Measurements from ENCODE around the gene ATP2B3.
"Not testable (repeated sequence)": the region's sequence is repeated elsewhere in the genome, so short reads cannot be mapped to it uniquely, and the experiment has no call there.

Gene ATP2B3

GRCh38 chrX:153601511-153602110 is 84.2 kb downstream of the ATP2B3 start:
- H4K20me1 ChIP-seq (ENCODE audit: low read depth, low read length): no peaks in the 10 kb centered on the region
- H2AFZ ChIP-seq (ENCODE audit: low read depth, low read length, severe bottlenecking): no peak overlapping the region
- TF ChIP-seq EZH2phosphoT487 (conservative IDR thresholded peaks at IDR 0.05; ENCODE audit: low read length) (no peak), CTCF (IDR thresholded peaks at IDR 0.05; ENCODE audit: insufficient read depth, low read length, poor library complexity, severe bottlenecking) (no peak)
- no peaks in the 10 kb centered on the region for H3K9me2 ChIP-seq (replicated peaks; ENCODE audit: insufficient read depth, low read length)
- no peaks in the 10 kb centered on the region for H3K36me3 ChIP-seq (ENCODE audit: low read length)
- no peaks in the 10 kb centered on the region for H3K9me3 ChIP-seq (ENCODE audit: insufficient read depth, low read length)
- H3K27me3 ChIP-seq (ENCODE audit: low read length): no peaks in the 10 kb centered on the region
- no peak overlapping the region for H3K4me3 ChIP-seq (ENCODE audit: insufficient read depth, low read length, poor library complexity, severe bottlenecking)
- H3K4me2 ChIP-seq (ENCODE audit: low read depth, low read length, poor library complexity, severe bottlenecking): no peak overlapping the region
- H3K27ac ChIP-seq (ENCODE audit: low read depth, low read length): no peak overlapping the region
- H3K9ac ChIP-seq (ENCODE audit: low read length): no peak overlapping the region
- no peaks in the 10 kb centered on the region for H3K79me2 ChIP-seq (ENCODE audit: insufficient read depth, low read length)
- no peaks in the 10 kb centered on the region for H3F3A ChIP-seq (ENCODE audit: insufficient read depth)

- H3K4me2 ChIP-seq (ENCODE audit: low read depth, low read length, poor library complexity, severe bottlenecking): no peak overlapping the region
- no peaks in the 10 kb centered on the region for H3F3A ChIP-seq (ENCODE audit: insufficient read depth)
- H3K9me2 ChIP-seq (replicated peaks; ENCODE audit: insufficient read depth, low read length): no peaks in the 10 kb centered on the region
- H3K79me2 ChIP-seq (ENCODE audit: insufficient read depth, low read length): no peaks in the 10 kb centered on the region
- TF ChIP-seq CTCF (IDR thresholded peaks at IDR 0.05; ENCODE audit: insufficient read depth, low read length, poor library complexity, severe bottlenecking) (no peak), EZH2phosphoT487 (conservative IDR thresholded peaks at IDR 0.05; ENCODE audit: low read length) (no peak)
- no peak overlapping the region for H3K4me3 ChIP-seq (ENCODE audit: insufficient read depth, low read length, poor library complexity, severe bottlenecking)
- no peaks in the 10 kb centered on the region for H3K36me3 ChIP-seq (ENCODE audit: low read length)
- no peak overlapping the region for H2AFZ ChIP-seq (ENCODE audit: low read depth, low read length, severe bottlenecking)
- H3K9ac ChIP-seq (ENCODE audit: low read length): no peak overlapping the region
- H3K27me3 ChIP-seq (ENCODE audit: low read length): no peaks in the 10 kb centered on the region
- H3K9me3 ChIP-seq (ENCODE audit: insufficient read depth, low read length): no peaks in the 10 kb centered on the region
- H3K27ac ChIP-seq (ENCODE audit: low read depth, low read length): no peak overlapping the region
- no peaks in the 10 kb centered on the region for H4K20me1 ChIP-seq (ENCODE audit: low read depth, low read length)
These were observed 85.2 kb downstream of the ATP2B3 start for GRCh38 chrX:153602601-153603000.

GRCh38 chrX:153603131-153603656 is 85.8 kb downstream of the ATP2B3 start:
- no peak overlapping the region for H3K9ac ChIP-seq (ENCODE audit: low read length)
- no peak overlapping the region for H3K4me2 ChIP-seq (ENCODE audit: low read depth, low read length, poor library complexity, severe bottlenecking)
- H2AFZ ChIP-seq (ENCODE audit: low read depth, low read length, severe bottlenecking): no peak overlapping the region
- no peaks in the 10 kb centered on the region for H3K79me2 ChIP-seq (ENCODE audit: insufficient read depth, low read length)
- no peaks in the 10 kb centered on the region for H3K27me3 ChIP-seq (ENCODE audit: low read length)
- no peak overlapping the region for H3K4me3 ChIP-seq (ENCODE audit: insufficient read depth, low read length, poor library complexity, severe bottlenecking)
- H3K9me3 ChIP-seq (ENCODE audit: insufficient read depth, low read length): no peaks in the 10 kb centered on the region
- no peaks in the 10 kb centered on the region for H4K20me1 ChIP-seq (ENCODE audit: low read depth, low read length)
- no peaks in the 10 kb centered on the region for H3K9me2 ChIP-seq (replicated peaks; ENCODE audit: insufficient read depth, low read length)
- no peaks in the 10 kb centered on the region for H3F3A ChIP-seq (ENCODE audit: insufficient read depth)
- no peak overlapping the region for H3K27ac ChIP-seq (ENCODE audit: low read depth, low read length)
- no peaks in the 10 kb centered on the region for H3K36me3 ChIP-seq (ENCODE audit: low read length)
- TF ChIP-seq EZH2phosphoT487 (conservative IDR thresholded peaks at IDR 0.05; ENCODE audit: low read length) (no peak), CTCF (IDR thresholded peaks at IDR 0.05; ENCODE audit: insufficient read depth, low read length, poor library complexity, severe bottlenecking) (no peak)

- H3K4me2 ChIP-seq (ENCODE audit: low read depth, low read length, poor library complexity, severe bottlenecking); H4K20me1 ChIP-seq (ENCODE audit: low read depth, low read length); H3K4me3 ChIP-seq (ENCODE audit: insufficient read depth, low read length, poor library complexity, severe bottlenecking); H3K9me3 ChIP-seq (ENCODE audit: insufficient read depth, low read length); H3K9ac ChIP-seq (ENCODE audit: low read length); H3K9me2 ChIP-seq (replicated peaks; ENCODE audit: insufficient read depth, low read length); H2AFZ ChIP-seq (ENCODE audit: low read depth, low read length, severe bottlenecking); H3K79me2 ChIP-seq (ENCODE audit: insufficient read depth, low read length); H3F3A ChIP-seq (ENCODE audit: insufficient read depth); H3K27me3 ChIP-seq (ENCODE audit: low read length); H3K36me3 ChIP-seq (ENCODE audit: low read length); H3K27ac ChIP-seq (ENCODE audit: low read depth, low read length): not testable (repeated sequence)
These were observed 87.4 kb downstream of the ATP2B3 start for GRCh38 chrX:153604666-153605380.

All from SU-DHL-6 (cell line).